Neural progenitor cell (in vitro differentiated cells): ENCODE results near the gene KLHL25. TPM values are rescaled to one million over a fixed set of nuclear protein-coding genes. Genes with fewer than 3 reads are reported as not detected.

Experiments
- DNase-seq: peaks from one replicate; pipeline ENCODE4 v3.0.0-alpha.2; 2016; ENCODE audit warnings: low spot score
- H2AFZ ChIP-seq: fragments of 200-600 bp; sonication (generic); replicated peaks from 2 replicates; pipeline ENCODE4 v1.6.1; 2016; ENCODE audit warnings: antibody characterized with exemption
- H3F3A ChIP-seq: fragments of 200-600 bp; sonication (generic); 2 replicates; pipeline ENCODE4 v1.6.1; 2016; ENCODE audit warnings: antibody characterized with exemption, low read depth
- H3K27ac ChIP-seq: fragments of 200-600 bp; sonication (generic); 2 replicates; pipeline ENCODE4 v1.5.1; 2016; ENCODE audit warnings: mild to moderate bottlenecking
- H3K27me3 ChIP-seq: fragments of 200-600 bp; sonication (generic); 2 replicates; pipeline ENCODE4 v1.6.1; 2016; ENCODE audit warnings: mild to moderate bottlenecking, moderate library complexity
- H3K36me3 ChIP-seq: fragments of 200-600 bp; sonication (generic); 2 replicates; pipeline ENCODE4 v1.5.1; 2016
- H3K4me1 ChIP-seq: fragments of 200-600 bp; sonication (generic); 2 replicates; pipeline ENCODE4 v1.6.1; 2016; ENCODE audit warnings: mixed run types
- H3K4me2 ChIP-seq: fragments of 200-600 bp; sonication (generic); 2 replicates; pipeline ENCODE4 v1.6.1; 2016
- H3K4me3 ChIP-seq: fragments of 200-600 bp; sonication (generic); 2 replicates; pipeline ENCODE4 v1.5.1; 2016
- H3K79me2 ChIP-seq: fragments of 200-600 bp; sonication (generic); 2 replicates; pipeline ENCODE4 v1.6.1; 2016; ENCODE audit warnings: low read depth
- H3K9ac ChIP-seq: fragments of 200-600 bp; sonication (generic); 2 replicates; pipeline ENCODE4 v1.6.1; 2016
- H3K9me3 ChIP-seq: fragments of 200-600 bp; sonication (generic); 2 replicates; pipeline ENCODE4 v1.5.1; 2016; ENCODE audit warnings: low read depth
- H4K20me1 ChIP-seq: fragments of 200-600 bp; sonication (generic); 2 replicates; pipeline ENCODE4 v1.6.1; 2016; ENCODE audit warnings: low read depth
- H3K27ac Mint-ChIP-seq: 3 replicates; pipeline ENCODE4 v1.8.0; 2021; ENCODE audit warnings: mixed read lengths
- H3K27me3 Mint-ChIP-seq: 2 replicates; pipeline ENCODE4 v1.8.0; 2022; ENCODE audit warnings: low read depth, mild to moderate bottlenecking, inconsistent platforms, moderate library complexity, mixed read lengths; ENCODE audit not compliant: insufficient read depth
- H3K36me3 Mint-ChIP-seq: 3 replicates; pipeline ENCODE4 v1.8.0; 2021; ENCODE audit warnings: mixed read lengths
- H3K4me1 Mint-ChIP-seq: 3 replicates; pipeline ENCODE4 v1.8.0; 2021; ENCODE audit warnings: mixed read lengths
- H3K4me3 Mint-ChIP-seq: 3 replicates; pipeline ENCODE4 v1.8.0; 2021; ENCODE audit warnings: mild to moderate bottlenecking, moderate library complexity, mixed read lengths
- H3K9me3 Mint-ChIP-seq: 3 replicates; pipeline ENCODE4 v1.8.0; 2020; ENCODE audit warnings: mixed read lengths
- EZH2 ChIP-seq: fragments of 200-600 bp; sonication (generic); IDR thresholded peaks from 2 replicates; pipeline ENCODE4 v1.6.1; 2017; ENCODE audit warnings: antibody characterized with exemption, mild to moderate bottlenecking, moderate library complexity
- EZH2phosphoT487 ChIP-seq: fragments of 200-600 bp; sonication (generic); IDR thresholded peaks from 2 replicates; pipeline ENCODE4 v1.6.1; 2017; ENCODE audit warnings: antibody characterized with exemption
- total RNA-seq: library from RNA; depleted of rRNA; stranded (reverse); fragments of >200 nt; gene quantifications from 2 replicates; pipeline ENCODE4 v1.2.3, GENCODE V29; 2015; ENCODE audit warnings: low replicate concordance
- TF ChIP-seq, protein P1 (sequence below): fragments of 200-600 bp; sonication (generic); IDR thresholded peaks from 2 replicates; pipeline ENCODE4 v1.5.1; 2017; ENCODE audit warnings: antibody characterized with exemption, mild to moderate bottlenecking

The KLHL25 gene
- total RNA-seq, 1 donor from 2014 or later: 12.1 TPM

DNA sequence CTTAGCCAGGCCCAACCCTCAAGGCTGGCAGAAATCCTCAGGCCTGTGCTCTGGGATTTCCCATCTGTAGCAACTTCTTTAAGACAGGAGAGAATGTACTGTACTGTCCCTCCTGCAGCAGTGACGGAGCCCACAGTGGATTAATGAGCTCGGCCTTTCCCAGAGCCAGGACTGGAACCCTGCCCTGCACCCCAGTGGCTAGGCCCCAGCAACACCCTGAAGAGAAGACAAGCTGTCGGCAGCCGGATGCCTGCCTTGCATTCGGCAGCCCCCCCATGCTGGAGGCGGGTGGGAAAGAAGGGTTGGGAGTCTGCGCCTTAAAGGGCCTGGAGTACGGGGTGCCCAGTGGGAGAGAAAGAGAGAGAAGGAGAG lies 32.0 kb downstream of the KLHL25 start:
- Mint-ChIP-seq H3K27me3 (no peaks in the 10 kb centered on the region), H3K9me3 (no peaks in the 10 kb centered on the region), H3K27ac (peak overlapping the region; percentile 90), H3K4me3 (no peak overlapping the region), H3K36me3 (peaks cover 31% of the 10 kb centered on the region), H3K4me1 (peaks cover 46% of the 10 kb centered on the region)
- Histone ChIP-seq H2AFZ (no peak overlapping the region), H3K79me2 (peaks cover 51% of the 10 kb centered on the region), H3K4me1 (peaks cover 24% of the 10 kb centered on the region), H3K36me3 (no peaks in the 10 kb centered on the region), H3F3A (peaks cover 13% of the 10 kb centered on the region), H4K20me1 (peaks cover 46% of the 10 kb centered on the region), H3K4me3 (no peak overlapping the region), H3K27ac (no peak overlapping the region), H3K4me2 (no peak overlapping the region), H3K27me3 (no peaks in the 10 kb centered on the region), H3K9me3 (no peaks in the 10 kb centered on the region), H3K9ac (no peak overlapping the region)
- TF ChIP-seq EZH2 (no peak), EZH2phosphoT487 (no peak)
- TF ChIP-seq, protein P1, sequence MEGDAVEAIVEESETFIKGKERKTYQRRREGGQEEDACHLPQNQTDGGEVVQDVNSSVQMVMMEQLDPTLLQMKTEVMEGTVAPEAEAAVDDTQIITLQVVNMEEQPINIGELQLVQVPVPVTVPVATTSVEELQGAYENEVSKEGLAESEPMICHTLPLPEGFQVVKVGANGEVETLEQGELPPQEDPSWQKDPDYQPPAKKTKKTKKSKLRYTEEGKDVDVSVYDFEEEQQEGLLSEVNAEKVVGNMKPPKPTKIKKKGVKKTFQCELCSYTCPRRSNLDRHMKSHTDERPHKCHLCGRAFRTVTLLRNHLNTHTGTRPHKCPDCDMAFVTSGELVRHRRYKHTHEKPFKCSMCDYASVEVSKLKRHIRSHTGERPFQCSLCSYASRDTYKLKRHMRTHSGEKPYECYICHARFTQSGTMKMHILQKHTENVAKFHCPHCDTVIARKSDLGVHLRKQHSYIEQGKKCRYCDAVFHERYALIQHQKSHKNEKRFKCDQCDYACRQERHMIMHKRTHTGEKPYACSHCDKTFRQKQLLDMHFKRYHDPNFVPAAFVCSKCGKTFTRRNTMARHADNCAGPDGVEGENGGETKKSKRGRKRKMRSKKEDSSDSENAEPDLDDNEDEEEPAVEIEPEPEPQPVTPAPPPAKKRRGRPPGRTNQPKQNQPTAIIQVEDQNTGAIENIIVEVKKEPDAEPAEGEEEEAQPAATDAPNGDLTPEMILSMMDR: no peak
- no peak for DNase-seq

DNA sequence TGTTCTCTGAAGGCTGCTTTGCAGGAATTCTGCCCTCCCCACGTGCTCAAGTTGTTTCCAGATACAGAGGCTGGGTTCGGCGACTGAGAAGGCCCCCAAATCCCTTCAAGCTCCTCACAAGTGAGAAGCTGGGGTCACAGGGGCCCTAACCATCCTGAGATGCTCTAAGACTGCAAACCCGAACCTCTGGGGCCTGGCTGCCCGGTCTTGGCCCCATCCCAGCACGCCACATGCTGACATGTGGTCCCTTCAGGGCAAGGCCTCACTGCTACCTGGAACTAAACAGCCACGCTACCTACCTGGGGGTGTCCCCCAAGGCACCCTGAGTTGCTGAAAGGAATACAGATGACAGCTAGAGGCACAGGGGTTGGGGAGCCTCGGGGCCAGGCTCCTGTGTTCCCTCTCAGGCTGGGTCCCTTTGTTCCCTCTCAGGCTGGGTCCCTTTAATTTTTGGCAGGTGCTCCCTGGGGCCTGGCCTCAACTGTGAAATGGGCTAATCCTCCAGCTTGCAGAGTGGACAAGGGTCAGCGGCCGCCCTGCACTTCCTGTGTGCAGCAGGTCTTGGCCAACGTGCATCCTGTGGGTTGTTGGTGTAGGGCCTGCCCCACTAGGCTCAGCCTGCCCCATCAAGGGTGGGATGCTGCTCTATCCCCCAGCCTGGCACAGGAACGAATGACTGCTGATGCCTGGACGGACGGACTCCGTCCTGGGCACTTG lies 32.5 kb downstream of the KLHL25 start:
- H3K4me1 ChIP-seq: peaks cover 24% of the 10 kb centered on the region
- no peaks in the 10 kb centered on the region for H3K9me3 Mint-ChIP-seq
- no peaks in the 10 kb centered on the region for H3K27me3 Mint-ChIP-seq
- no peak overlapping the region for H3K4me2 ChIP-seq
- H3K27ac Mint-ChIP-seq: no peak overlapping the region
- H3K36me3 Mint-ChIP-seq: peaks cover 29% of the 10 kb centered on the region
- H4K20me1 ChIP-seq: peaks cover 41% of the 10 kb centered on the region
- H3K4me3 Mint-ChIP-seq: no peak overlapping the region
- peaks cover 41% of the 10 kb centered on the region for H3K4me1 Mint-ChIP-seq
- H3K79me2 ChIP-seq: peaks cover 45% of the 10 kb centered on the region
- H3F3A ChIP-seq: peaks cover 13% of the 10 kb centered on the region
- DNase-seq: no peak
- no peaks in the 10 kb centered on the region for H3K36me3 ChIP-seq
- H3K27me3 ChIP-seq: no peaks in the 10 kb centered on the region
- no peak for TF ChIP-seq EZH2phosphoT487
- TF ChIP-seq, protein P1: no peak
- no peak for TF ChIP-seq EZH2
- H3K9me3 ChIP-seq: no peaks in the 10 kb centered on the region
- no peak overlapping the region for H3K4me3 ChIP-seq
- H3K9ac ChIP-seq: no peak overlapping the region
- H3K27ac ChIP-seq: no peak overlapping the region
- no peak overlapping the region for H2AFZ ChIP-seq

DNA sequence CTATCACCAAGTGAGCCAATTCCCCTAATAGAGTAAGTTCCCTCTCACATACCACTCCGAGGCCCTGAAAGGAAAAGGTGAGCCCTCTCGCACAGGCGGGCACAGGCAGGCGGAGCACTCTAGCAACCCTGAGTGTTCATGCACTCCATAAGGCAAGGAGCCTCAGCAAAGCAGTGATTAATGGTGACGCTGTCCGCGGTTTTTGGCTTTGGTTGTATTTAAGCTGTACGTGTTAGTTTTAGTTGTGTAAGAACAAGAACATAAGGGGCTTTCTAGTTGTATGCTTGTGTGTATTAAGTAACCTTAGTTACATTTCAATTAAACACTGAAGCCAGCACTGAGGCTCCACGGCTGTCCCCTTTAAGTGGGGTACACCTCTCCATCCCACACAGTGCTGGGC lies 33.1 kb downstream of the KLHL25 start:
- peak overlapping the region; percentile 83 for H3K27ac Mint-ChIP-seq
- Histone ChIP-seq H2AFZ (no peak overlapping the region), H3K4me1 (peaks cover 20% of the 10 kb centered on the region), H3K79me2 (peaks cover 39% of the 10 kb centered on the region), H3K36me3 (no peaks in the 10 kb centered on the region), H3K9ac (no peak overlapping the region), H3F3A (peaks cover 9% of the 10 kb centered on the region), H3K4me3 (no peak overlapping the region), H3K27me3 (no peaks in the 10 kb centered on the region), H3K9me3 (no peaks in the 10 kb centered on the region), H3K4me2 (no peak overlapping the region), H4K20me1 (peaks cover 37% of the 10 kb centered on the region), H3K27ac (no peak overlapping the region)
- peaks cover 37% of the 10 kb centered on the region for H3K4me1 Mint-ChIP-seq
- no peaks in the 10 kb centered on the region for H3K9me3 Mint-ChIP-seq
- peaks cover 29% of the 10 kb centered on the region for H3K36me3 Mint-ChIP-seq
- no peak for DNase-seq
- no peaks in the 10 kb centered on the region for H3K27me3 Mint-ChIP-seq
- TF ChIP-seq EZH2phosphoT487: no peak
- TF ChIP-seq, protein P1: no peak
- no peak for TF ChIP-seq EZH2
- H3K4me3 Mint-ChIP-seq: no peak overlapping the region
